ENCODE measurements around the gene DSCAM.

DSCAM gene

GRCh38 chr21:40517646-40518045 lies 329.3 kb downstream of the DSCAM start:
- Mint-ChIP-seq H3K4me1 (ENCODE audit: low read depth in 2 of 2) (no peaks in the 10 kb centered on the region), H3K27me3 (no peaks in the 10 kb centered on the region), H3K9me3 (peaks cover 2 to 9% of the 10 kb centered on the region in 2 donors), H3K4me3 (no peak overlapping the region), H3K36me3 (ENCODE audit: insufficient read depth) (no peaks in the 10 kb centered on the region), H3K27ac (no peak overlapping the region)
- ATAC-seq (replicated peaks), result no peak
- no peak for DNase-seq

GRCh38 chr21:40516335-40516734 lies 330.6 kb downstream of the DSCAM start:
- Mint-ChIP-seq H3K4me1 (ENCODE audit: low read depth in 2 of 2) (no peaks in the 10 kb centered on the region), H3K4me3 (no peak overlapping the region), H3K9me3 (peaks cover 2 to 9% of the 10 kb centered on the region in 2 donors), H3K27me3 (no peaks in the 10 kb centered on the region), H3K27ac (no peak overlapping the region), H3K36me3 (ENCODE audit: insufficient read depth) (no peaks in the 10 kb centered on the region)
- ATAC-seq (replicated peaks) (no peak), DNase-seq (no peak)

- ATAC-seq (replicated peaks) (no peak), DNase-seq (no peak)
- no peaks in the 10 kb centered on the region for H3K36me3 Mint-ChIP-seq (ENCODE audit: insufficient read depth)
- no peaks in the 10 kb centered on the region for H3K4me1 Mint-ChIP-seq (ENCODE audit: low read depth in 2 of 2)
- H3K4me3 Mint-ChIP-seq, result no peak overlapping the region
- peaks cover 2 to 9% of the 10 kb centered on the region in 2 donors for H3K9me3 Mint-ChIP-seq
- no peaks in the 10 kb centered on the region for H3K27me3 Mint-ChIP-seq
- no peak overlapping the region for H3K27ac Mint-ChIP-seq
Observed at GRCh38 chr21:40512590-40512989, 334.4 kb downstream of the DSCAM start.

GRCh38 chr21:40507978-40508377 lies 339.0 kb downstream of the DSCAM start:
- no peaks in the 10 kb centered on the region for H3K4me1 Mint-ChIP-seq (ENCODE audit: low read depth in 2 of 2)
- no peak overlapping the region for H3K4me3 Mint-ChIP-seq
- ATAC-seq (replicated peaks), result no peak
- H3K36me3 Mint-ChIP-seq (ENCODE audit: insufficient read depth), result no peaks in the 10 kb centered on the region
- peaks cover under 1 to 10% of the 10 kb centered on the region in 2 donors for H3K9me3 Mint-ChIP-seq
- no peaks in the 10 kb centered on the region for H3K27me3 Mint-ChIP-seq
- DNase-seq, result no peak
- H3K27ac Mint-ChIP-seq, result no peak overlapping the region

- Mint-ChIP-seq H3K4me1 (ENCODE audit: low read depth in 2 of 2) (no peaks in the 10 kb centered on the region), H3K27ac (no peak overlapping the region), H3K27me3 (no peaks in the 10 kb centered on the region), H3K4me3 (no peak overlapping the region), H3K36me3 (ENCODE audit: insufficient read depth) (no peaks in the 10 kb centered on the region), H3K9me3 (peaks cover 0 to 8% of the 10 kb centered on the region in 2 donors)
- ATAC-seq (replicated peaks) (no peak), DNase-seq (no peak)
Observed at GRCh38 chr21:40505681-40506080, 341.3 kb downstream of the DSCAM start.

GRCh38 chr21:40505244-40505643 lies 341.7 kb downstream of the DSCAM start:
- Mint-ChIP-seq H3K4me1 (ENCODE audit: low read depth in 2 of 2) (no peaks in the 10 kb centered on the region), H3K4me3 (no peak overlapping the region), H3K27ac (no peak overlapping the region), H3K27me3 (no peaks in the 10 kb centered on the region), H3K36me3 (ENCODE audit: insufficient read depth) (no peaks in the 10 kb centered on the region), H3K9me3 (peaks cover 0 to 12% of the 10 kb centered on the region in 2 donors)
- no peak for ATAC-seq (replicated peaks)
- DNase-seq, result no peak

- Mint-ChIP-seq H3K27me3 (no peaks in the 10 kb centered on the region), H3K4me1 (ENCODE audit: low read depth in 2 of 2) (no peaks in the 10 kb centered on the region), H3K27ac (no peak overlapping the region), H3K36me3 (ENCODE audit: insufficient read depth) (no peaks in the 10 kb centered on the region), H3K9me3 (peaks cover 0 to 12% of the 10 kb centered on the region in 2 donors), H3K4me3 (no peak overlapping the region)
- DNase-seq (no peak), ATAC-seq (replicated peaks) (no peak)
Observed at GRCh38 chr21:40504825-40505224, 342.1 kb downstream of the DSCAM start.

GRCh38 chr21:40496116-40496515 lies 350.8 kb downstream of the DSCAM start:
- Mint-ChIP-seq H3K27ac (no peak overlapping the region), H3K9me3 (peaks cover 13 to 29% of the 10 kb centered on the region in 2 donors), H3K4me3 (no peak overlapping the region), H3K27me3 (no peaks in the 10 kb centered on the region), H3K4me1 (ENCODE audit: low read depth in 2 of 2) (no peaks in the 10 kb centered on the region), H3K36me3 (ENCODE audit: insufficient read depth) (no peaks in the 10 kb centered on the region)
- DNase-seq (no peak), ATAC-seq (replicated peaks) (no peak)

- H3K4me3 Mint-ChIP-seq, result no peak overlapping the region
- H3K27ac Mint-ChIP-seq, result no peak overlapping the region
- DNase-seq (no peak), ATAC-seq (replicated peaks) (no peak)
- H3K9me3 Mint-ChIP-seq, result peaks cover 18 to 27% of the 10 kb centered on the region in 2 donors
- H3K36me3 Mint-ChIP-seq (ENCODE audit: insufficient read depth), result no peaks in the 10 kb centered on the region
- H3K27me3 Mint-ChIP-seq, result no peaks in the 10 kb centered on the region
- no peaks in the 10 kb centered on the region for H3K4me1 Mint-ChIP-seq (ENCODE audit: low read depth in 2 of 2)
Observed at GRCh38 chr21:40490408-40490807, 356.6 kb downstream of the DSCAM start.

GRCh38 chr21:40489001-40489400 lies 358.0 kb downstream of the DSCAM start:
- peaks cover 18 to 24% of the 10 kb centered on the region in 2 donors for H3K9me3 Mint-ChIP-seq
- no peak for ATAC-seq (replicated peaks)
- H3K27ac Mint-ChIP-seq, result no peak overlapping the region
- H3K27me3 Mint-ChIP-seq, result no peaks in the 10 kb centered on the region
- DNase-seq, result no peak
- H3K36me3 Mint-ChIP-seq (ENCODE audit: insufficient read depth), result no peaks in the 10 kb centered on the region
- no peak overlapping the region for H3K4me3 Mint-ChIP-seq
- no peaks in the 10 kb centered on the region for H3K4me1 Mint-ChIP-seq (ENCODE audit: low read depth in 2 of 2)

GRCh38 chr21:40481764-40482163 lies 365.2 kb downstream of the DSCAM start:
- no peak for ATAC-seq (replicated peaks)
- no peak overlapping the region for H3K4me3 Mint-ChIP-seq
- H3K9me3 Mint-ChIP-seq, result peaks cover 5% of the 10 kb centered on the region in 2 donors
- no peaks in the 10 kb centered on the region for H3K4me1 Mint-ChIP-seq (ENCODE audit: low read depth in 2 of 2)
- H3K36me3 Mint-ChIP-seq (ENCODE audit: insufficient read depth), result no peaks in the 10 kb centered on the region
- no peaks in the 10 kb centered on the region for H3K27me3 Mint-ChIP-seq
- H3K27ac Mint-ChIP-seq, result no peak overlapping the region
- DNase-seq, result no peak

- ATAC-seq (replicated peaks) (no peak), DNase-seq (no peak)
- Mint-ChIP-seq H3K4me1 (ENCODE audit: low read depth in 2 of 2) (no peaks in the 10 kb centered on the region), H3K9me3 (peaks cover 5% of the 10 kb centered on the region in 2 donors), H3K27me3 (no peaks in the 10 kb centered on the region), H3K4me3 (no peak overlapping the region), H3K27ac (no peak overlapping the region), H3K36me3 (ENCODE audit: insufficient read depth) (no peaks in the 10 kb centered on the region)
Observed at GRCh38 chr21:40474513-40474912, 372.4 kb downstream of the DSCAM start.

- no peak overlapping the region for H3K4me3 Mint-ChIP-seq
- peaks cover 0 to 2% of the 10 kb centered on the region in 2 donors for H3K9me3 Mint-ChIP-seq
- DNase-seq (no peak), ATAC-seq (replicated peaks) (no peak)
- no peaks in the 10 kb centered on the region for H3K27me3 Mint-ChIP-seq
- H3K4me1 Mint-ChIP-seq (ENCODE audit: low read depth in 2 of 2), result no peaks in the 10 kb centered on the region
- no peaks in the 10 kb centered on the region for H3K36me3 Mint-ChIP-seq (ENCODE audit: insufficient read depth)
- no peak overlapping the region for H3K27ac Mint-ChIP-seq
Observed at GRCh38 chr21:40472013-40472412, 374.9 kb downstream of the DSCAM start.

- no peaks in the 10 kb centered on the region for H3K27me3 Mint-ChIP-seq
- ATAC-seq (replicated peaks), result no peak
- H3K4me1 Mint-ChIP-seq (ENCODE audit: low read depth in 2 of 2), result no peaks in the 10 kb centered on the region
- H3K4me3 Mint-ChIP-seq, result no peak overlapping the region
- DNase-seq, result no peak
- peaks cover 4 to 7% of the 10 kb centered on the region in 2 donors for H3K9me3 Mint-ChIP-seq
- H3K27ac Mint-ChIP-seq, result no peak overlapping the region
- H3K36me3 Mint-ChIP-seq (ENCODE audit: insufficient read depth), result no peaks in the 10 kb centered on the region
Observed at GRCh38 chr21:40471103-40471502, 375.9 kb downstream of the DSCAM start.

- ATAC-seq (replicated peaks) (no peak), DNase-seq (no peak)
- Mint-ChIP-seq H3K27ac (no peak overlapping the region), H3K27me3 (no peaks in the 10 kb centered on the region), H3K9me3 (peaks cover 14 to 29% of the 10 kb centered on the region in 2 donors), H3K4me3 (no peak overlapping the region), H3K4me1 (ENCODE audit: low read depth in 2 of 2) (no peaks in the 10 kb centered on the region), H3K36me3 (ENCODE audit: insufficient read depth) (no peaks in the 10 kb centered on the region)
Observed at GRCh38 chr21:40466893-40467483, 380.0 kb downstream of the DSCAM start.

Measured in effector memory CD8-positive, alpha-beta T cell (primary cell).